ENCODE measurements around the gene MYO1D. TPM values are rescaled to one million over a fixed set of nuclear protein-coding genes. Genes with fewer than 3 reads are reported as not detected.

Gene MYO1D
- total RNA-seq, 1 donor from 2014 or later: 24.9 TPM

- Mint-ChIP-seq H3K9me3 (no peaks in the 10 kb centered on the region), H3K36me3 (peaks cover 40% of the 10 kb centered on the region), H3K4me1 (ENCODE audit: unreplicated experiment) (no peaks in the 10 kb centered on the region), H3K27me3 (no peaks in the 10 kb centered on the region), H3K27ac (no peak overlapping the region), H3K4me3 (no peak overlapping the region)
- DNase-seq (ENCODE audit: extremely low spot score, unreplicated experiment): no peak
- TF ChIP-seq, protein P1, sequence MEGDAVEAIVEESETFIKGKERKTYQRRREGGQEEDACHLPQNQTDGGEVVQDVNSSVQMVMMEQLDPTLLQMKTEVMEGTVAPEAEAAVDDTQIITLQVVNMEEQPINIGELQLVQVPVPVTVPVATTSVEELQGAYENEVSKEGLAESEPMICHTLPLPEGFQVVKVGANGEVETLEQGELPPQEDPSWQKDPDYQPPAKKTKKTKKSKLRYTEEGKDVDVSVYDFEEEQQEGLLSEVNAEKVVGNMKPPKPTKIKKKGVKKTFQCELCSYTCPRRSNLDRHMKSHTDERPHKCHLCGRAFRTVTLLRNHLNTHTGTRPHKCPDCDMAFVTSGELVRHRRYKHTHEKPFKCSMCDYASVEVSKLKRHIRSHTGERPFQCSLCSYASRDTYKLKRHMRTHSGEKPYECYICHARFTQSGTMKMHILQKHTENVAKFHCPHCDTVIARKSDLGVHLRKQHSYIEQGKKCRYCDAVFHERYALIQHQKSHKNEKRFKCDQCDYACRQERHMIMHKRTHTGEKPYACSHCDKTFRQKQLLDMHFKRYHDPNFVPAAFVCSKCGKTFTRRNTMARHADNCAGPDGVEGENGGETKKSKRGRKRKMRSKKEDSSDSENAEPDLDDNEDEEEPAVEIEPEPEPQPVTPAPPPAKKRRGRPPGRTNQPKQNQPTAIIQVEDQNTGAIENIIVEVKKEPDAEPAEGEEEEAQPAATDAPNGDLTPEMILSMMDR (conservative IDR thresholded peaks at IDR 0.05): no peak
These were observed 405.3 kb downstream of the MYO1D start for GRCh38 chr17:32471652-32472051.

- Mint-ChIP-seq H3K27ac (no peak overlapping the region), H3K4me3 (no peak overlapping the region), H3K36me3 (peaks cover 41% of the 10 kb centered on the region), H3K27me3 (no peaks in the 10 kb centered on the region), H3K9me3 (no peaks in the 10 kb centered on the region), H3K4me1 (ENCODE audit: unreplicated experiment) (no peaks in the 10 kb centered on the region)
- TF ChIP-seq, protein P1 (conservative IDR thresholded peaks at IDR 0.05): no peak
- no peak for DNase-seq (ENCODE audit: extremely low spot score, unreplicated experiment)
These were observed 406.3 kb downstream of the MYO1D start for GRCh38 chr17:32470405-32471167.

DNA sequence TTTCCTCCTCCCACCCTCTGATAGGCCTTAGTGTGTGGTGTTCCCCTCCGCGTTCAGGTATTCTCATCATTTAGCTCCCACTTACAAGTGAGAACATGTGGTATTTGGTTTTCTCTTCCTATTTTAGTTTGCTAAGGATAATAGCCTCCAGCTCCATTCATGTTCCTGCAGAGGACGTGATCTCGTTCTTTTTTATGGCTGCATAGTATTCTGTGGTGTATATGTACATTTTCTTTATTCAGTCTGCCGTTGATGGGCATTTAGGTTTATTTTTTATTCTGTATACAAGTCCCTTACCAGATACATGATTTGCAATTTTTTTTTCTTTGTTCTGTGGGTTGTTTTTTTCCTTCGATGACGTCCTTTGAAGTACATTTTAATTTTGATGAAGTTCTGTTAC, 409.0 kb downstream of the MYO1D start:
- TF ChIP-seq, protein P1 (conservative IDR thresholded peaks at IDR 0.05): no peak
- no peaks in the 10 kb centered on the region for H3K27me3 Mint-ChIP-seq
- no peak overlapping the region for H3K4me3 Mint-ChIP-seq
- no peaks in the 10 kb centered on the region for H3K4me1 Mint-ChIP-seq (ENCODE audit: unreplicated experiment)
- peaks cover 31% of the 10 kb centered on the region for H3K36me3 Mint-ChIP-seq
- H3K27ac Mint-ChIP-seq: no peak overlapping the region
- no peak for DNase-seq (ENCODE audit: extremely low spot score, unreplicated experiment)
- H3K9me3 Mint-ChIP-seq: no peaks in the 10 kb centered on the region

DNA sequence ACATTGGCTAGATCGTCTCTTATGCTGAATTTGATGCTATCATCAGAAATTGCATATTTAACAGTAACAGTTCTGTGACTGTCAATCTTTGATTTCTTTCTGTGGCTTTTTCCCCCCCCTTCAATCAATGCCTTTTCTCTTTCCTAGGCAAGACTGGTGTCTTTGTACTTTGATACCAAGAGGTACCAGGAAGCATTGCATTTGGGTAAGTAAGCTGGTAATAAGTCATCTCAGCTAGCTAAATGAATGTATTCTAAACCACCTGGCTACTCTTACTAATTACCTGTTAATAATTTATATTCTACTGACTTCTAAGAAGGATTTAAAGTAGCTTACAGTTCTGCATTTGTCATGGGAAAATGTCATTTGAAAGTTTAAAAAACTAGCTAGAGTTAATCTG, 412.6 kb downstream of the MYO1D start:
- Mint-ChIP-seq H3K27ac (no peak overlapping the region), H3K36me3 (peaks cover 34% of the 10 kb centered on the region), H3K27me3 (no peaks in the 10 kb centered on the region), H3K4me1 (ENCODE audit: unreplicated experiment) (no peaks in the 10 kb centered on the region), H3K9me3 (no peaks in the 10 kb centered on the region), H3K4me3 (no peak overlapping the region)
- TF ChIP-seq, protein P1 (conservative IDR thresholded peaks at IDR 0.05): no peak
- DNase-seq (ENCODE audit: extremely low spot score, unreplicated experiment): no peak

- no peak for DNase-seq (ENCODE audit: extremely low spot score, unreplicated experiment)
- H3K27ac Mint-ChIP-seq: no peak overlapping the region
- H3K4me3 Mint-ChIP-seq: no peak overlapping the region
- H3K9me3 Mint-ChIP-seq: no peaks in the 10 kb centered on the region
- H3K36me3 Mint-ChIP-seq: peaks cover 36% of the 10 kb centered on the region
- TF ChIP-seq, protein P1 (conservative IDR thresholded peaks at IDR 0.05): no peak
- H3K4me1 Mint-ChIP-seq (ENCODE audit: unreplicated experiment): no peaks in the 10 kb centered on the region
- no peaks in the 10 kb centered on the region for H3K27me3 Mint-ChIP-seq
These were observed 413.6 kb downstream of the MYO1D start for GRCh38 chr17:32463304-32463703.
